ENCODE results near the gene CDH13.

- no peak for TF ChIP-seq CTCF (IDR thresholded peaks at IDR 0.05)
- no peak for TF ChIP-seq ZFX (IDR thresholded peaks at IDR 0.05; ENCODE audit: borderline replicate concordance)
Measured at GRCh38 chr16:82960918-82961317, 334.1 kb downstream of the CDH13 start.
